ENCODE measurements around the gene IMPDH2. TPM values are rescaled to one million over a fixed set of nuclear protein-coding genes. Genes with fewer than 3 reads are reported as not detected.

The IMPDH2 gene
- total and polyA plus RNA-seq, 2 experiments from 2014 or later: 198 to 314 TPM

- H3K9me3 Mint-ChIP-seq: no peaks in the 10 kb centered on the region; the same call in 1 of the 3 replicates
These were observed 2.7 kb downstream of the IMPDH2 start for GRCh38 chr3:49026536-49026935.

GRCh38 chr3:49025793-49026520, 3.2 kb downstream of the IMPDH2 start:
- H3K36me3 Mint-ChIP-seq (ENCODE audit: low read depth): peaks cover 79% of the 10 kb centered on the region
- Histone ChIP-seq H3K27me3 (ENCODE audit: insufficient read depth) (no peaks in the 10 kb centered on the region), H3K9me2 (ENCODE audit: insufficient read depth) (no peaks in the 10 kb centered on the region), H4K20me1 (replicated peaks; ENCODE audit: insufficient read depth) (peaks cover 25% of the 10 kb centered on the region), H2AFZ (no peak overlapping the region), H3K36me3 (ENCODE audit: insufficient read depth) (peaks cover 39% of the 10 kb centered on the region), H3F3A (replicated peaks; ENCODE audit: low read depth) (peaks cover 48% of the 10 kb centered on the region), H3K27ac (ENCODE audit: low read depth) (no peak overlapping the region), H3K4me2 (no peak overlapping the region), H3K4me1 (ENCODE audit: insufficient read depth) (peaks cover 16% of the 10 kb centered on the region; the same call in 1 of the 2 replicates), H3K4me3 (no peak overlapping the region), H3K79me2 (replicated peaks; ENCODE audit: insufficient read depth) (peaks cover 32% of the 10 kb centered on the region)
- no peak for DNase-seq (ENCODE audit: low spot score)
- peaks cover 28% of the 10 kb centered on the region for H3K4me1 Mint-ChIP-seq
- peaks cover 39% of the 10 kb centered on the region for H3K27me3 Mint-ChIP-seq (ENCODE audit: insufficient read depth, low read depth, poor library complexity)
- H3K9me3 Mint-ChIP-seq: no peaks in the 10 kb centered on the region; the same call in 1 of the 3 replicates
- TF ChIP-seq POLR2AphosphoS5 (IDR thresholded peaks at IDR 0.05; ENCODE audit: low read depth) (peak; percentile 35; the same call in 1 of the 2 replicates), CTCF (conservative IDR thresholded peaks at IDR 0.05; ENCODE audit: low read depth in 2 of 2) (no peak)
- no peak overlapping the region; the same call in 2 of the 3 replicates for H3K4me3 Mint-ChIP-seq
- no peak for ATAC-seq
- no peak overlapping the region for H3K27ac Mint-ChIP-seq

More at GRCh38 chr3:49026536-49026935, 2.7 kb downstream of the IMPDH2 start:
- Histone ChIP-seq H4K20me1 (replicated peaks; ENCODE audit: insufficient read depth) (peaks cover 25% of the 10 kb centered on the region), H3K9me2 (ENCODE audit: insufficient read depth) (no peaks in the 10 kb centered on the region), H3K4me1 (ENCODE audit: insufficient read depth) (peaks cover 16% of the 10 kb centered on the region; the same call in 1 of the 2 replicates), H3K4me2 (no peak overlapping the region), H3K36me3 (ENCODE audit: insufficient read depth) (peaks cover 44% of the 10 kb centered on the region), H3K27me3 (ENCODE audit: insufficient read depth) (no peaks in the 10 kb centered on the region), H3K27ac (ENCODE audit: low read depth) (no peak overlapping the region), H3F3A (replicated peaks; ENCODE audit: low read depth) (peaks cover 53% of the 10 kb centered on the region), H3K79me2 (replicated peaks; ENCODE audit: insufficient read depth) (peaks cover 32% of the 10 kb centered on the region), H3K4me3 (no peak overlapping the region), H2AFZ (no peak overlapping the region)
- H3K27me3 Mint-ChIP-seq (ENCODE audit: insufficient read depth, low read depth, poor library complexity): peaks cover 35% of the 10 kb centered on the region
- ATAC-seq: no peak
- TF ChIP-seq EZH2 (IDR thresholded peaks at IDR 0.05; ENCODE audit: low read depth, unreplicated experiment) (no peak), ZNF114 (CRISPR knock-in tag; IDR thresholded peaks at IDR 0.05) (no peak), REST (IDR thresholded peaks at IDR 0.05; ENCODE audit: unreplicated experiment) (no peak), POLR2AphosphoS5 (IDR thresholded peaks at IDR 0.05; ENCODE audit: low read depth) (0 out of 2 replicates have a peak, but pooled peaks have one; percentile 12)
- H3K4me1 Mint-ChIP-seq: peaks cover 28% of the 10 kb centered on the region
- no peak for DNase-seq (ENCODE audit: low spot score)
- no peak overlapping the region for H3K4me3 Mint-ChIP-seq
- H3K27ac Mint-ChIP-seq: no peak overlapping the region
- H3K36me3 Mint-ChIP-seq (ENCODE audit: low read depth): peaks cover 84% of the 10 kb centered on the region
